GM21526 (cell line): ENCODE measurements around the gene CCL22.
"Not testable (repeated sequence)": the region's sequence is repeated elsewhere in the genome, so short reads cannot be mapped to it uniquely, and the experiment has no call there.

Source experiments
- ATAC-seq: cut with Tn5 transposase; IDR thresholded peaks from one replicate; pipeline ENCODE4 v1.9.1; 2021; ENCODE audit warnings: moderate library complexity; ENCODE audit not compliant: unreplicated experiment, low FRiP score

The CCL22 gene

GRCh38 chr16:57391300-57391699 lies 32.7 kb downstream of the CCL22 start:
- ATAC-seq = no peak

GRCh38 chr16:57391708-57392107 lies 33.1 kb downstream of the CCL22 start:
- ATAC-seq = no peak

- no peak for ATAC-seq
These were observed 34.1 kb downstream of the CCL22 start for GRCh38 chr16:57392694-57393093.

GRCh38 chr16:57394444-57394843 lies 35.9 kb downstream of the CCL22 start:
- ATAC-seq = no peak

- ATAC-seq = no peak
These were observed 36.4 kb downstream of the CCL22 start for GRCh38 chr16:57395026-57395425.

GRCh38 chr16:57396786-57397185 lies 38.2 kb downstream of the CCL22 start:
- no peak for ATAC-seq

GRCh38 chr16:57397493-57397892 lies 38.9 kb downstream of the CCL22 start:
- ATAC-seq = not testable (repeated sequence)

- ATAC-seq = no peak
These were observed 43.5 kb downstream of the CCL22 start for GRCh38 chr16:57401943-57402640.

DNA sequence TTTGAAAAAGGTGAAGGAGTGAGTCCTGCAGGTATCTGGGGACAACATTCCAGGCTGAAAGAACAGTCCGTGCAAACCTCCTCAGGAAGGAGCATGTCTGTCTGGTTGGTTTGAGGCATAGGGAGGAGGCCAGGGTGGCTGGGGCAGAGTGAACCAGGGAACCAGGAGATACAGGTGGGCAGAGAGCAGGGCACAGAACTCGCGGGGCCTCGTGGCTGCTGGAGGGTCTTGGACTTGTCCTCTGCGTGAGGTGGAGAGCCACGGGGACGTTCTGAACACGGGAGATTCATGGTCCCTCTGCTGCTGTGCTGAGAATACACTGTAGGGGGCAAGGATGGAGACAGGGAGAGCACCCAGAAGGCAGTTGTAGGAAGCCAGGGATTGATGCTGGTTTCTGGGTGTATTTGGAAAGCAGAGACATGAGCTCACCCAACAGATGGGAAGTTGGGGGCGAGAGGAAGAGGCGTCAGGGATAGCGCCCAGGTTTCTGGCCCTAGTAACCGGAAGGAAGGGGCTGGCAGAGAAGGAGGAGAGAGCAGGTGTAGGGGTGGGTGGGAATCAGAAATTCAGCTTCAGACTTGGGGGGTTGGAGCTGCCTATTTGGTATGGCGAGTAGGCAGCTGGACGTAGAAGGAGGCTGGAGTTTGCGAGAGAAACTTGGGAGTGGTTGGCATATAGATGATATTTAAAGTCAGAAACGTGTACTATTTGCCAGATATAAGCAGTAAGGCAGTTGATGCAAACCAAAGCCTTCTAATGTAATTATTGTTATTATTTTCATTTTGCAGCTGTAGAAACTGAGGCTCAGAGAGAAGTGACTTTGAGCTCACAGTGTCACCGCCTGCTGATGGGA lies 45.6 kb downstream of the CCL22 start, which contains the start of gene CCL17:
CCL17 (plus strand) TSS at position 803 of the 853 bp plus-strand sequence. CDS start 9,166 bp downstream, outside the sequence.
- ATAC-seq = no peak

DNA sequence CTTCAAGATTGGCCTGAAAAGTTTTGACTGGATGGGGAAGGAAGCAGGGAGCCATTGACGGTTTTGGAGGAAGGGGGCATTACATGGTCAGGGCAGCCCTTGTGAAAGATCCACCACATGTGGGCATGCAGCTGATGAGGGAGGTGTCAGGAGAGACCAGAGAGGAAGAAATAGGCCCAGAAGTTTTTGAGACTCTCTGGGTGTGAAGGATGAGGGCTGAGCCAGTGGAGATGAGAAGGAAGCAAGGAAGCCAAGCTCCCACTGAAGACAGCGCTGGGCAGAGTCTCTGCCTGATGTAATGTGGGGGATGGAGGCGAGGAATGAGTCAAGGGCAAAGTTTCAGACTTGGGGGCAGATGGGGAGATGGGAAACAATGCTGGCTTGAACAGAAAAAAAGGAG lies 46.5 kb downstream of the CCL22 start:
- no peak for ATAC-seq

DNA sequence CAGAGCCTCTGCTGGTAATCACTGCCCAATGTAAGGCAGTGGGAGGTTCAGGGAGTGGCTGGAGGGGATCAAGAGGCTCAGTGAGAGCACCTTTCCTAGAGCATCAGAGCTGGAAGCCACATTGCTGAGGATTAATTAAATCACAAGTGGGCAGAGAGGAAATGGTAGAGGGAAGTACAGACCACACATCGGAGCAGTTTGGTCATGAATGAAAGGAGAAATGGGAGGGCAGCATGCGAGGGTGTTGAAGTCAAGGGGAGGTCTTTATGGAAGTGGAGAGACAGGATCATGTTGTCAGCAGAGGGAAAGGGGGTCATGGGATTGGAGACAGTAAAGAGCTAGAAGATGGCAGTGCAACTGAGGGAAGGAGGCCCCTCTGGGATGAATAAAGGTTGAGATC lies 48.3 kb downstream of the CCL22 start:
- no peak for ATAC-seq

DNA sequence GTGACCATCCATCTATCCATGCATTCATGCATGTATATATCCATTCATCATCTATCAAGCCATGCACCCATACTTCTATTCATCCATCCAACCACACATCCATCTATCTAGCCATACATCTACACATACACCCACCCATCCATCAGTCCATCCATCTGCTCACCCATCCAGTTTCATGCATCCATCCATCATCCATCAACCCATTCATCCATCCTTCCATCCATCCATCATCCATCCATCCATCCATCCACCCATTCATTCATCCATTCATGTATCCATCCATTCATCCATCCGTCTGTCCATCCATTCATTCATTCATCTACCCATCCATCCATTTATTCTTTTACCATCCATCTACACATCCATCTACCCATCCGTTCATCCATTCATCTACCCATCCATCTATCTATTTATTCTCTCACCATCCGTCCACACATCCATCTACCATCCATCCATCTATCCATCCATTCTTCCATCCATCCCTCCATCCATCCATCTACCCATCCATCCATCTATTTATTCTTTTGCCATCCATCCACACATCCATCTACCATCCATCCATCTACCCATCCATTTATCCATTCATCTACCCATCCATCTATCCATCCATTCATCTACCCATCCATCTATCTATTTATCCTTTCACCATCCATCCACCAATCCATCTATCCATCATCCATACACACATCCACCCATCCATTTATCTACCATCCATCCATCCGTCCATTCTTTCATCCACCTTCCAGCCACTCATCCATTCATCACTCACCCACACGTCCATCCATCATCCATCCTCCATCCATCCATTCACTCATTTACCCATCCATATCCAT lies 49.2 kb downstream of the CCL22 start:
- ATAC-seq = no peak

- ATAC-seq = no peak
These were observed 50.5 kb downstream of the CCL22 start for GRCh38 chr16:57409065-57409464.

DNA sequence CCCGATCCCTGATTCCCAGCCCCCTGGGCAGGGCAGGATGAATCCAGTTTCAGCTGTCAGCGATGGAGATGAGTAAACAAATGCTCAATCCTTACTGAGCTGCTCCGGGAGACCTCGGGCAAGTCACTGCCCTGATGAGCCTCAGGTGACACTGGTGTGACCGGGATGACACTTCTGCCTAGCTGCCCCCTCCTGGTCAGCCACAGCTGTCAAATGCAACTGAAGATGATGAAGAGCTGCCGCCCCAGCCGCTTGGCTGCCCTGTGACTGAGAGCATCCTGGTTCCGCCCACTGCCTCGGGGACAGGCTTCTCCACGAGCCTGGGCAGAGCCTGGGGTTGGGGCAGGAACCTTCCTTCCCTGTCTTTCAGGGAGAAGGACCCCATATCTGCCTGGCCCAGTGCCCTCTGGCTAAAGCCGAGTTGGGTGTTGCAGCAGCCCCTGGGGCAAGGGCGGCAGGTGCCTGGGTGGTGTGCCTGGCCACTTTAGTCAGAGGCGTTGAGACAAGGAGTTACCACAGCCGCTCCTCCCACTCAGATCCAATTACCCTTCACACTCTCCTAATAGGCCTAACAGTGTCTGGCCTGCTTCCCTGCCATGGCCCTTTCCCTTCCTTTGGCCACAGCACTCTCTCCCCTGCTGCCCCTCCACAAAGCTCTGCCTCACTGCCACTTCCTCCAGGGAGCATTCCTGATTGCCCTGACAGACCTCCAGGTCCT lies 51.4 kb downstream of the CCL22 start:
- ATAC-seq = no peak

DNA sequence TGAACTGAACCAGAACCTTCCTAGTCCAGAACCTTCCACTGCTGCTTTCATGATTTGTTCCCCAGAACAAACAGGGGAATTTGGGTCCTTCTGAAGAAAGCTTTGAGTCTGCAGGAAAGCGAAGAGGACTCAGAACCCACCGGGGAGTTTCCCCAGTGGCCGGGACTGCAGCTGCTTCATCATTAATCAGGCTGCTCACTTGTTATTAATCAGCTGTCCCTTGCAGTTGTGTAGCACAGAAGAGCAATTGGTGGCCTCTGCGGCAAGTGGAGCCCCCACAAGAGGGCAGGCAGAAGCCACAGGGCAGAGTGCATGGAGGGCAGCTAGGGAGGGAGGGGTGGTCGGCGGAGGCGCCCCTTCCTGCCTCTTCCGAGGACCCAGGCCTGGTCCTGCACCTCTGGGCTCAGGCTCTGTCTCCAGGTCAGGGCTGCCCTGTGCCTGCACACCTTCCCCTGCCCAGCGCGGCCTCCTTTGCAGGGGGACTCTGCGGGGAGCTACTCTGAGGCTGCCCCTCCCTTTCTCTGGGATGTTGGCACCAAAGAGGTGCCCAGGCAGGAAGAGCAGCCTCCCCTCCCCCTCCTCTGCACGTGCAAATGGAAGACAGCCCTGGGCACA lies 52.9 kb downstream of the CCL22 start:
- ATAC-seq = no peak

GRCh38 chr16:57412584-57412983 lies 54.0 kb downstream of the CCL22 start:
- ATAC-seq = no peak

- ATAC-seq = peak; percentile 52
These were observed 54.7 kb downstream of the CCL22 start for GRCh38 chr16:57413301-57413730.

GRCh38 chr16:57413733-57414132 lies 55.1 kb downstream of the CCL22 start:
- no peak for ATAC-seq
